Stomach (tissue), 4 donors: ENCODE measurements around the gene PRM2.

Experiments
- POLR2A ChIP-seq, 4 donors: fragments of 450-650 bp; IDR thresholded peaks; one replicate each; pipeline ENCODE4 v1.6.1; 2016; ENCODE audit warnings: antibody characterized with exemption in 4 of 4, control low read depth in 2 of 4, mild to moderate bottlenecking in 1 of 4, moderate library complexity in 1 of 4
- POLR2AphosphoS5 ChIP-seq, 3 donors: sonication (generic); formaldehyde crosslinking; IDR thresholded peaks; one replicate each; pipeline ENCODE4 v1.6.1; 2016; ENCODE audit warnings: antibody characterized with exemption in 3 of 3
- TF ChIP-seq, protein P1 (sequence below), 7 experiments: fragments of 450-650 bp in 4 of 7; fragments of 200-600 bp in 3 of 7; sonication (generic) in 3 of 7; IDR thresholded peaks; one replicate each; pipeline ENCODE4 v1.5.1; 2016 to 2019; ENCODE audit warnings: antibody characterized with exemption in 7 of 7, control low read depth in 2 of 7, mild to moderate bottlenecking in 1 of 7

DNA sequence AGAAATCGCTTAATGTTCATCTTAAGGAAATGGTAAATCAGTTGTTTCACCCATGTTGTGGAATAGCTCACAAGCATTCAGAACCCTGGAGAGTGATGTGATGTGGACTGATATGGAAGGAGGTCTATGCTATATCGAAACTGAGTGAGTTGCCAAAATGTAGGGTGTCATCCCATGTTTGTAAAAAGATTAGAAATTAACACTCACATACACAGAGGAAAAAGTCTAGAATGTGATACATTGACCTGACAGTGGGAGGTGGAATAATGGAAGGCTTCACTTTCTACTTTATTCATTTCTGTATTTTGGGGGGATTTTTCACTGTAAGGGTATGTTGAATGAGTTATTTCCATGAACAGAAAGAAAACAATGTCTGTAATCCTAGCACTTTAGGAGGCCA is 9.6 kb upstream of the PRM2 start:
- TF ChIP-seq, protein P1, sequence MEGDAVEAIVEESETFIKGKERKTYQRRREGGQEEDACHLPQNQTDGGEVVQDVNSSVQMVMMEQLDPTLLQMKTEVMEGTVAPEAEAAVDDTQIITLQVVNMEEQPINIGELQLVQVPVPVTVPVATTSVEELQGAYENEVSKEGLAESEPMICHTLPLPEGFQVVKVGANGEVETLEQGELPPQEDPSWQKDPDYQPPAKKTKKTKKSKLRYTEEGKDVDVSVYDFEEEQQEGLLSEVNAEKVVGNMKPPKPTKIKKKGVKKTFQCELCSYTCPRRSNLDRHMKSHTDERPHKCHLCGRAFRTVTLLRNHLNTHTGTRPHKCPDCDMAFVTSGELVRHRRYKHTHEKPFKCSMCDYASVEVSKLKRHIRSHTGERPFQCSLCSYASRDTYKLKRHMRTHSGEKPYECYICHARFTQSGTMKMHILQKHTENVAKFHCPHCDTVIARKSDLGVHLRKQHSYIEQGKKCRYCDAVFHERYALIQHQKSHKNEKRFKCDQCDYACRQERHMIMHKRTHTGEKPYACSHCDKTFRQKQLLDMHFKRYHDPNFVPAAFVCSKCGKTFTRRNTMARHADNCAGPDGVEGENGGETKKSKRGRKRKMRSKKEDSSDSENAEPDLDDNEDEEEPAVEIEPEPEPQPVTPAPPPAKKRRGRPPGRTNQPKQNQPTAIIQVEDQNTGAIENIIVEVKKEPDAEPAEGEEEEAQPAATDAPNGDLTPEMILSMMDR (IDR thresholded peaks at IDR 0.05), result no peak
- TF ChIP-seq POLR2A (IDR thresholded peaks at IDR 0.05) (no peak), POLR2AphosphoS5 (IDR thresholded peaks at IDR 0.05) (no peak)
